HTERT RPE-1 (cell line): ENCODE measurements around the gene SMURF1.

Experiments
- in situ Hi-C: fragments of 300-500 bp; cut with MboI; formaldehyde crosslinking; loops from 4 replicates; pipeline ENCODE4 v1.14.3; 2020; ENCODE audit warnings: low sequenced_read_pairs

SMURF1 gene

GRCh38 chr7:99030951-99031350 lies 113.0 kb downstream of the SMURF1 start:
- in situ Hi-C loops = no loop called here

GRCh38 chr7:99030457-99030856 lies 113.5 kb downstream of the SMURF1 start:
- in situ Hi-C loops = no loop called here

- in situ Hi-C loops = no loop called here
Observed at GRCh38 chr7:99029466-99030435, 114.2 kb downstream of the SMURF1 start.

- in situ Hi-C loops = no loop called here
Observed at GRCh38 chr7:99028261-99028973, 115.5 kb downstream of the SMURF1 start.

- in situ Hi-C loops = no loop called here
Observed at GRCh38 chr7:99027841-99028240, 116.1 kb downstream of the SMURF1 start.

GRCh38 chr7:99027241-99027640 lies 116.7 kb downstream of the SMURF1 start:
- in situ Hi-C loops = no loop called here

- in situ Hi-C loops = no loop called here
Observed at GRCh38 chr7:99024066-99024465, 119.8 kb downstream of the SMURF1 start.

GRCh38 chr7:99021941-99022560 lies 121.9 kb downstream of the SMURF1 start:
- in situ Hi-C loops = no loop called here

- in situ Hi-C loops = no loop called here
Observed at GRCh38 chr7:99020413-99020715, 123.5 kb downstream of the SMURF1 start.

GRCh38 chr7:99019523-99020412 lies 124.1 kb downstream of the SMURF1 start:
- in situ Hi-C loops = no loop called here

- in situ Hi-C loops = no loop called here
Observed at GRCh38 chr7:99016196-99016595, 127.7 kb downstream of the SMURF1 start.

GRCh38 chr7:99014113-99014985 lies 129.6 kb downstream of the SMURF1 start:
- in situ Hi-C loops = no loop called here

- in situ Hi-C loops = no loop called here
Observed at GRCh38 chr7:99013266-99014112, 130.4 kb downstream of the SMURF1 start.

- in situ Hi-C loops = no loop called here
Observed at GRCh38 chr7:99012722-99013121, 131.2 kb downstream of the SMURF1 start.

GRCh38 chr7:99011706-99012404 lies 132.1 kb downstream of the SMURF1 start:
- in situ Hi-C loops = no loop called here

- in situ Hi-C loops = no loop called here
Observed at GRCh38 chr7:99011341-99011705, 132.6 kb downstream of the SMURF1 start.

GRCh38 chr7:99010281-99010680 lies 133.6 kb downstream of the SMURF1 start:
- in situ Hi-C loops = no loop called here

- in situ Hi-C loops = no loop called here
Observed at GRCh38 chr7:99008921-99009530, 134.9 kb downstream of the SMURF1 start.
